Adrenal gland (tissue), 12 donors: ENCODE measurements around the gene NKX2-2. TPM values are rescaled to one million over a fixed set of nuclear protein-coding genes. Genes with fewer than 3 reads are reported as not detected.

Experiments used
- DNase-seq, 7 donors: peaks; one replicate each; pipeline ENCODE4 v3.0.0-alpha.2; 2019 to 2020
- H3K27ac ChIP-seq, 5 donors: fragments of 200-600 bp; sonication (generic) in 4 of 5; 1 replicate in 3 of 5; 2 replicates in 2 of 5; pipeline versions ENCODE4 v1.5.1 to v1.8.0; 2016 to 2020; ENCODE audit warnings: mild to moderate bottlenecking in 1 of 5
- H3K27me3 ChIP-seq: fragments of 200-600 bp; 2 replicates; pipeline ENCODE4 v1.8.0; 2021
- H3K36me3 ChIP-seq, 2 donors: fragments of 200-600 bp; replicated peaks in 1 of 2; 1 replicate in 1 of 2; 2 replicates in 1 of 2; pipeline versions ENCODE4 v1.5.1 to v1.8.0; 2018 to 2022
- H3K4me1 ChIP-seq, 2 donors: fragments of 200-600 bp; replicated peaks in 1 of 2; 1 replicate in 1 of 2; 2 replicates in 1 of 2; pipeline versions ENCODE4 v1.5.1 to v1.8.0; 2018 to 2021
- H3K4me3 ChIP-seq, 4 donors: fragments of 200-600 bp; sonication (generic) in 3 of 4; one replicate each; pipeline ENCODE4 v1.5.1; 2016 to 2018
- H3K9me3 ChIP-seq, 3 donors: fragments of 200-600 bp; sonication (generic) in 1 of 3; replicated peaks in 1 of 3; 1 replicate in 2 of 3; 2 replicates in 1 of 3; pipeline versions ENCODE4 v1.5.1 to v1.8.0; 2016 to 2021
- POLR2A ChIP-seq, 2 donors: fragments of 450-650 bp; IDR thresholded peaks; one replicate each; pipeline ENCODE4 v1.6.1; 2017; ENCODE audit warnings: antibody characterized with exemption in 2 of 2, mild to moderate bottlenecking in 2 of 2, moderate library complexity in 1 of 2
- WGBS, 4 donors: extraction: QIAGEN DNeasy Blood & Tissue Kit in 2 of 4; methylation state at CpG; one replicate each; pipeline versions ENCODE4 v1.1.5 to v1.1.7; 2013 to 2017; 5-methylcytosine and 5-hydroxymethylcytosine counted together
- intact Hi-C, 2 donors: fragments of 100-400 bp; cut with DNase I; formaldehyde crosslinking; loops; one replicate each; pipeline versions ENCODE4 v1.14.1 to v1.15.0; 2022 to 2023
- polyA plus RNA-seq, 3 donors: library from polyadenylated mRNA; stranded (reverse); fragments of 200-250 nt in 2 of 3; fragments of 350-450 nt in 1 of 3; fragmentation: Illumina TruSeq in 1 of 3; extraction: RNeasy Lipid Tissue Mini Kit (QIAGEN cat#74804) in 1 of 3; gene quantifications; one replicate each; pipeline ENCODE4 v1.2.3, GENCODE V29; 2013 to 2014
- total RNA-seq, 9 donors: library from RNA; depleted of rRNA in 4 of 9; stranded (reverse); fragments of >200 nt in 4 of 9; fragments of 120-200 nt in 1 of 9; fragmentation: NEBNext Ultra II Directional in 1 of 9; extraction: Animal tissue kit (Norgen Biotek cat#: 25700) in 1 of 9; gene quantifications; one replicate each; pipeline versions ENCODE4 v1.1.0 to v1.2.4, GENCODE V29; 2013 to 2023
- TF ChIP-seq, protein P1 (sequence below), 6 experiments: fragments of 450-650 bp in 4 of 6; fragments of 200-600 bp in 2 of 6; sonication (generic) in 1 of 6; IDR thresholded peaks; 1 replicate in 5 of 6; 2 replicates in 1 of 6; pipeline versions ENCODE4 v1.5.1 to v1.8.0; 2016 to 2021; ENCODE audit warnings: antibody characterized with exemption in 6 of 6, mild to moderate bottlenecking in 2 of 6, moderate library complexity in 1 of 6
- donor health status: healthy with polysubstance abuse.
- donor health status: Bipolar disorder and iron deficiency.
- donor health status: DM: yes; HTN: yes; CAD: no.
- donor health status: DM: no; HTN: no; CAD: no.
- donor health status: DM: no; HTN: no; CAD: no.
- donor health status: DM: yes; HTN: yes; CAD: no.

The NKX2-2 gene
- total and polyA plus RNA-seq, 12 donors = not detected

DNA sequence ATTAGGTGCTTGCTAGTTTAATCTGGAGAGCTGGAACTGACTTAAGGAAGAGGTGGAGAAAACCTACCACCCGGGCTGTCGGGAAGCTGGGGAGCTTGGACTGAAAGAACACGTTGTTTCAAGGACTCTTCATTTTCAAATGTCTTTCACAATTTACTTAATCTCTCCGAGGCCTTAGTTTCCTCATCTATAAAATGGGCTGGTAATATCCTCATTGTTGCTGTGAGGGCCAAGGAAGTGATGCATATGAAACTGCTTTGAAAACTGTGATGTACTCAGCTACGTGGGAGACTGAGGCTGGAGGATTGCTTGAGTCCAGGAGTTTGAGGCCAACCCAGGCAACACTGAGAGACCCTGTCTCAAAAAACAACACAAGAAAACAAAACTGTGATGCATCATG lies 36.7 kb upstream of the NKX2-2 start:
- Histone ChIP-seq H3K4me3 (no peak overlapping the region), H3K27ac (no peak overlapping the region), H3K4me1 (no peaks in the 10 kb centered on the region), H3K9me3 (no peaks in the 10 kb centered on the region), H3K27me3 (peaks cover 3% of the 10 kb centered on the region), H3K36me3 (no peaks in the 10 kb centered on the region)
- intact Hi-C loops = no loop called here
- DNase-seq = no peak
- WGBS, 4 donors = 71 to 81% (median 77%) methylated on average over 5 of the region's 5 CpGs
- TF ChIP-seq, protein P1, sequence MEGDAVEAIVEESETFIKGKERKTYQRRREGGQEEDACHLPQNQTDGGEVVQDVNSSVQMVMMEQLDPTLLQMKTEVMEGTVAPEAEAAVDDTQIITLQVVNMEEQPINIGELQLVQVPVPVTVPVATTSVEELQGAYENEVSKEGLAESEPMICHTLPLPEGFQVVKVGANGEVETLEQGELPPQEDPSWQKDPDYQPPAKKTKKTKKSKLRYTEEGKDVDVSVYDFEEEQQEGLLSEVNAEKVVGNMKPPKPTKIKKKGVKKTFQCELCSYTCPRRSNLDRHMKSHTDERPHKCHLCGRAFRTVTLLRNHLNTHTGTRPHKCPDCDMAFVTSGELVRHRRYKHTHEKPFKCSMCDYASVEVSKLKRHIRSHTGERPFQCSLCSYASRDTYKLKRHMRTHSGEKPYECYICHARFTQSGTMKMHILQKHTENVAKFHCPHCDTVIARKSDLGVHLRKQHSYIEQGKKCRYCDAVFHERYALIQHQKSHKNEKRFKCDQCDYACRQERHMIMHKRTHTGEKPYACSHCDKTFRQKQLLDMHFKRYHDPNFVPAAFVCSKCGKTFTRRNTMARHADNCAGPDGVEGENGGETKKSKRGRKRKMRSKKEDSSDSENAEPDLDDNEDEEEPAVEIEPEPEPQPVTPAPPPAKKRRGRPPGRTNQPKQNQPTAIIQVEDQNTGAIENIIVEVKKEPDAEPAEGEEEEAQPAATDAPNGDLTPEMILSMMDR (IDR thresholded peaks at IDR 0.05) = no peak
- TF ChIP-seq POLR2A (IDR thresholded peaks at IDR 0.05) = no peak

- Histone ChIP-seq H3K4me3 (no peak overlapping the region), H3K4me1 (no peaks in the 10 kb centered on the region), H3K27ac (no peak overlapping the region), H3K27me3 (no peaks in the 10 kb centered on the region), H3K9me3 (no peaks in the 10 kb centered on the region), H3K36me3 (no peaks in the 10 kb centered on the region)
- no peak for DNase-seq
- 60 to 73% (median 68%) methylated on average over 7 to 8 of the region's 8 CpGs for WGBS, 4 donors
- intact Hi-C loops = no loop called here
- TF ChIP-seq POLR2A (IDR thresholded peaks at IDR 0.05) = no peak
- TF ChIP-seq, protein P1 (IDR thresholded peaks at IDR 0.05) = no peak
These were observed 34.6 kb upstream of the NKX2-2 start for GRCh38 chr20:21548390-21549035.

GRCh38 chr20:21546355-21546754 lies 32.5 kb upstream of the NKX2-2 start:
- Histone ChIP-seq H3K27ac (no peak overlapping the region), H3K4me1 (no peaks in the 10 kb centered on the region), H3K9me3 (no peaks in the 10 kb centered on the region), H3K4me3 (no peak overlapping the region), H3K27me3 (no peaks in the 10 kb centered on the region), H3K36me3 (no peaks in the 10 kb centered on the region)
- intact Hi-C loops = no loop called here
- no peak for DNase-seq
- 21 to 53% (median 34%) methylated on average over 4 of the region's 4 CpGs for WGBS, 4 donors
- TF ChIP-seq, protein P1 (IDR thresholded peaks at IDR 0.05) = no peak
- no peak for TF ChIP-seq POLR2A (IDR thresholded peaks at IDR 0.05)

DNA sequence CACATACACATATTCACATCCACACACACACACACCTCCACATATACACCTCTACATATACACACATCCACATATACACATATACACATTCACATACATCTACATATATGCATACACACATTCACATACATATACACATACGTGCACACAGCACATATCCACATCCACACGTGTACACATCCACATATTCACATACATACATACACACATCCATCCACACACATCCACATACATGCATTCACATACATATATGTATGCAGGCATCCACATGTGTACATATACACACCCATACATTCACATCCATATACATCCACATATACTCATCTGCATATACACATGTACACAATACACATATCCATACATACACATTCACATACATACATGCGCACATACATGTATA lies 25.6 kb upstream of the NKX2-2 start:
- intact Hi-C loops = no loop called here
- H3K27me3 ChIP-seq = no peaks in the 10 kb centered on the region
- 74 to 81% (median 74%) methylated on average over 3 of the region's 3 CpGs for WGBS, 4 donors
- H3K9me3 ChIP-seq = no peaks in the 10 kb centered on the region
- H3K27ac ChIP-seq = no peak overlapping the region
- DNase-seq = no peak
- H3K36me3 ChIP-seq = no peaks in the 10 kb centered on the region
- TF ChIP-seq POLR2A (IDR thresholded peaks at IDR 0.05) = no peak
- TF ChIP-seq, protein P1 (IDR thresholded peaks at IDR 0.05) = no peak
- no peaks in the 10 kb centered on the region for H3K4me1 ChIP-seq
- H3K4me3 ChIP-seq = no peak overlapping the region
